GM20431 (cell line): ENCODE data around the gene MAML1.

Source experiments
- in situ Hi-C: fragments of 300-500 bp; cut with MseI, MboI; formaldehyde crosslinking; loops from one replicate; pipeline ENCODE4 v1.15.0; 2020; ENCODE audit warnings: low sequenced_read_pairs; ENCODE audit not compliant: unreplicated experiment

Gene MAML1

DNA sequence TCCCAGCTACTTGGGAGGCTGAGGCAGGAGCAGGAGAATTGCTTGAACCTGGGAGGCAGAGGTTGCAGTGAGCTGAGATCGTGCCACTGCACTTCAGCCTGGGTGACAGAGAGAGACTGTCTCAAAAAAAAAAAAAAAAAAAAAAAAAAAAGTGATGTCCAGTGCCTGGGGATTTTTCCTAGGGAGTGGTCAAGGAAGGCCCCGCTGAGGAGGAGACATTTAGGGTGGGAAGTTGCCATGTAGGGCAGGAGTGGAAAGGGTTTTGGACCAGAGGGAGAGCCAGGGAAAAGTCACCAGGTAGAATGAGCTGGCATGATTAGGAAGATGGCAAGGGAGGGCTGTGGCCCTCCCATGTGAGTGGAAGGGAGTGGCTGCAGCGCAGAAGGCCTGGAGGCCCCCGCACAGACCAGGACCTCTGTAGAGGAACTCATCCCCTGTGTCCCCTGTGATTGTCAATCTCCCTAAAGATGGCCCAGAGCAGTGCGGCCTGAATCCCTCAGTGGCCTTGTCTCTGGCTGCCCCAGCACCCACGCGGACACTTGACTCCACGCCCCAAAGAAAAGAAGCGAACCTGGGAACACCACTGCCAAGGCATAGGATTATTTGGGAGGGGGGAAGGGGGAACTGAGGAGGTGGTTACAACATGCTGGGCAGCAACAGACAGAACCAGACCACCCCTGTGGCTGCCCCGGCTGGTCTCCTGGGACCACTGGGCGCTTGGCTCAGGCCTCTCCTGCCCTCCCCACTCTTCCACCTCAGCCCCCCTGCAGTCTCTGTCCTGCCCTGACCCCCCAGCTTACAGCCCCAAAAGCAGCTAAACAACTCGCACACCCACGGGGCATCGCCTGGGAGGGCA is 85.5 kb downstream of the MAML1 start:
- in situ Hi-C loops = no loop called here

DNA sequence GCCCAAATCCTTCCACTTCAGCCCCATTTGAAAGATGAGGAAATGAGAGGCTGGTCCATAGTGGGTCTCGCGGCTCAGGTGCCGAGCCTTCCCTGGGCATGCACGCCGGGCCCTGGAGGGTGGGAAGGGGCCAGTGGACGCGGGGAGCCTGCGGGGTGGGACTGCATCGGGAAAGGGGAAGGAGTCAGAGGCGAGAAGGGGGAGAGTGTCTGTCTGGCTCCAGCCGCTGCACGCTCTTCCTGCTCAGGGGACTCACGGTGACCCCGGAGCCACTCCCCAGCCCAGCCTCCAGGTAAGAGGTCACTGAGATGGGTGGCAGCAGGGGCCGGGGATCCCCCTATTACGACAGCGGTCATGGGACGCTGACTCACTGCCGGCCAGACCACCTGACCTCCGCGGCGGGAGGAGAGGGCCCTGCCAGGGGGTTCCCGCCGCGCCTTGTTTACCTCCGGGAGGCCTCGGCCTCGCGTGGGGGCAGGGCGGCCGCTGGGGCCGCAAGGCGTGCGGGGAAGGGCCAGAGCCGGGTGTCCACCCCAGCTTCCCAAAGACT is 86.2 kb downstream of the MAML1 start:
- in situ Hi-C loops = no loop called here

DNA sequence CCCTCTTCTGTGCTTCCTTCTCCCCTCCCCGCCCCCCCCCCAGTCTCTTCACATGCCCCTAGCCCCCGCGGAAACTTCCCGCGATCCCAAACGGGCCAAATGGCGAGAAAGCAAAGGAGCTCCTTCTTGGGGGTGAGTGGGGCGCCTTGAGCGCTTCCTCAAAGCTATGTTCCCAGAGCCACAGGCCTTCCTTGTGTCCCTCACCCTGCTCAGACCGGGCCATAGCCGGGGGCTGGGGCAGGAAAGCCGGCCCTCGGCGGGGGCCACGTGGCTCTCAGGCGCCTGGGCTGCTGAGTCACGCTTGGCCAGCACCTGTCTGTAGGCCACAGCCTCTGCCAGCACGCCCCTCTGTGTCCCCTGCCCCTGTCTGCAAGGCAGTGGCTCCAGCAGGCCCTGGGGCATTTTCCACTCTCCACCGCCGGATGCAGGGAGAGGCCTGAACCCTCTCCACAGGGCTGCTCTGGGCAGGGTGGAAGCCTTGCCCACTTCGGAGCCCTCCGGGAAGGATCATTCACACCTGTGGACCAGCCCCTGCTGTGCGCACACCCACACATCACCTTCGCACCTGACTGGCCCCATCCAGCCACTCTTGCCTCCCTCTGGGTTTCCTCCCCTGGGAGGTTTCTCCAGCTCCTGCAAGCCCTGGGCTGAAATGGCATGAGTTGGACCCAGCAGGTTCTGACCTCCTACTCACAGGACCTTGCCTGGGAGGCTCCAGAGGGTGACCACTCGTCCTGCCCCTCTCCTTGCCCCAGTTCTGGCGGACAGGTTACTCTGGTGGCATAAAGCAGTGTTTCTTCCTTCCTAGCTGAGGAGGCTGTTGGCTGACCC is 86.9 kb downstream of the MAML1 start:
- in situ Hi-C loops = no loop called here

DNA sequence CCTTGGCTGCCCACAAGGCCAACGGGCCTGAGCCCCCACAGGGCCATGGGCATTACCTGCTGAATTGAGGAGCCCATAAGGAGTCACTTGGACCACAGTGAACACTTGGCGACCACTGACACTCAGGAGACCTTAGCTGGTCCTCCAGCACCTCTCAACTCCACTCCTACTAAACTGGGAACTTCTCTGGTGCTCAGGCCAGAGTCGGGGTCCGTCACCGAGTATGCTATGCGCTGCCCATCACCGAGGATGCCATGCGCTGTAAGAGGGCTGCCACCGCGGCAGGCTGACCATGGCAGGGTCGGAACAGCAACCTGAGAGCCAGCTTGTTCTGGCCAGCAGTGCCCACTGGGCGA is 87.5 kb downstream of the MAML1 start:
- in situ Hi-C loops = no loop called here

DNA sequence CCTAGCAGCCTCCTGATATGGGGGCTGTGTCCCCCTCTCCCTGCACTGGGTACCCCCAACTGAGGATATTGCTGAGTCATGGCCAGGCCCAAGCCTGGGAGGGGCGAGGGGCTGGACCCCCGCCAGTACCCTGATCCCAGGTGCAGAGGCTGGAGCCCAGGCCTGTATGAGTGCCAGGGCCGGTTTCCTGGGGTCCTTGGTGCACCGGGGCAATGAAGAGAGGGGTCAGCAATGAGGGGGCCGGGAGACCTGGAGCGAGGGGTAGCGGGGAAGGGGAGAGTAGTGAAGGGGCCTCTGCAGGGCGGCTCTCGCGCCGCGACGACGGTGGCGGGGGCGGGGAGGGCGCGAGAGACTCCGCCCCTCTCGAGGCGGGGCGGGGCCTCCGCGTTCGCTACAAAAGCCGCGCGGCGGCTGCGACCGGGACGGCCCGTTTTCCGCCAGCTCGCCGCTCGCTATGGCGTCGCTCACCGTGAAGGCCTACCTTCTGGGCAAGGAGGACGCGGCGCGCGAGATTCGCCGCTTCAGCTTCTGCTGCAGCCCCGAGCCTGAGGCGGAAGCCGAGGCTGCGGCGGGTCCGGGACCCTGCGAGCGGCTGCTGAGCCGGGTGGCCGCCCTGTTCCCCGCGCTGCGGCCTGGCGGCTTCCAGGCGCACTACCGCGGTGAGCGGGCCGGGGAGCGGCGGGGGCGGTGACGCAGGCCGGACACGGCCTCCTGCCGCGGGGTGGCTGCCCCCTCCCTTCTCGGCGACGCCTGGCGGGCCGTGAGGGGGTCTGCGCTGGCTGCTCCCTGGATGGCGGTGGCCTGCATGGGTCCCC is 88.1 kb downstream of the MAML1 start, which contains the start of gene SQSTM1:
SQSTM1 (plus strand) TSS at position 423 of the 815 bp plus-strand sequence; CDS start at position 455, 32 bp downstream.
- in situ Hi-C loops = no loop called here

DNA sequence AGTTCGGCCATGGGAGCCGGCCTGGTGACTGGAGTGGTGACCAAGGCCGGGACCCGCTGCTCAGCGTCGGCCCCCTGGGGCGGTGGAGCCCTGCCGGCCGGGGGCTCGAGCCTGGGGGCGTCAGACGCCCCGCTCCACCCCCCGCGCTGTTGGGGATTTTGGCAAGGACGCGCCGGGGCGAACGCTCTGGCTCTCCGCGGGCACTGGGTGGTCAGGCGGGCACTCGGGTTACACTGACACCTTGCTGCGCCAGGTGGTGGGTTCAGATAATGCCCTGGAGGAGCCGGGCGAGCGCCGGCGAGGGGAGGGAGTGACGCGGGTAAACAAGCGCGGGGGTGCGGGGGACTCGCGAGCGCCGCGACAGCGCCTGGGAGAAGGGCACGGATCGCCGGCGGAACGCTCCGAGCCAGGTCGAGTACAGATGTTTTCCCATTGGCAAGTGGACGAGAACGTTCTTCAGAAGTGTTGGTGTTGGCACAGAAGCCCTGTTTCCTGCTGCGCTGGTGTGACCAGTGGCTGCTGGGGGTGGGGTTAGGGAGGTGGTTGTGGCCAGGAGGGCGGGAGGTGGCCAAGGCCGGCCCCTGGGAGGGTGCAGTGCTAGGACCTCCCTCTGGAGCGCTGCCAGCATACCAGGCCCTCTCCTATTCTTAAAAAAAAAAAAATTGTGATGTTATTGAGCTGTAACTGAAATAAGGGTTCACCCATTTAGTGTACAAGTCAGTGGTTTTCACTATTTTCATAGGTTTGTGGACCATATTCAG is 88.9 kb downstream of the MAML1 start:
- in situ Hi-C loops = no loop called here

DNA sequence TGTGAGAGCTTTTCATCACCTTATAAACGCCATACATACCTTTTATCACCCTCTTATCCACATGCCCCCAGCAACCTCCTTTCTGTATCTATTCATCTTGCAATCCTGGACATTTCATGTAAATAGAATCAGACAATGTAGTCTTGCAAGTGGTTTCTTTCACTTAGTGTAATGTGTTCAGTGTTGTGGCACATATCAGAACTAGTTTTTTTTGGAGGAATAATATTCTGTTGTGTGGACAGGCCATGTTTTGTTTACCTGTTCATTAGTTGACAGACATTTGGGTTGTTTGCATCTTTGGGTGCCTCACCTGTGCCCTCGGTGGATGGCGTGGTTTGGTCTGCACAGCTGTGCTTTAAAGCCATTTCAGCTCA is 89.4 kb downstream of the MAML1 start:
- in situ Hi-C loops = no loop called here

DNA sequence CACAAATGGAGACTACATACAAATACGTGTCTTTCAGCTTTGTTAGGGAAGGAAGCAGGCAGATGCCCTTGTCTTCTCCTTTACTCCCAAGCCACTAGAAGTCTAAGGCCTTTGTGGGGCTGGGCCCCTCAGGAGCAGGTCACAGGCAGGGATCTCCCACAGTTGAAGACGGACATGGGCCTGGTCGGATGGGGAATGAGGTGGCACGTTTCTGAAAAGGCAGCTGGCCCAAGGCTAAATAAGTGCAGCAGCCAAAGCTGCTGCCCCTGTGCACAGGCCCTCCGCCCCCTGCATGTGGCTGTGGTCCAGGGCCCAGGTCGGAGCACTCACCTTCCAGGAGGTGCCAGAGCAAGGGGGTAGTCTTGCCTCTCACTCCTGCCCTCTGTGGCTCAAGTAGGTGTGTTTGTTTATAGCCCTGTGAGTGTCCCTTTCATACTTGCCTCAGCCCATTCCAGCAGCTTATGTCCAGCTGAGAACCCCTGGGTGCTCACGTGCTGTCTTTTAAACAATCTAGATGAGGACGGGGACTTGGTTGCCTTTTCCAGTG is 89.9 kb downstream of the MAML1 start:
- in situ Hi-C loops = no loop called here

DNA sequence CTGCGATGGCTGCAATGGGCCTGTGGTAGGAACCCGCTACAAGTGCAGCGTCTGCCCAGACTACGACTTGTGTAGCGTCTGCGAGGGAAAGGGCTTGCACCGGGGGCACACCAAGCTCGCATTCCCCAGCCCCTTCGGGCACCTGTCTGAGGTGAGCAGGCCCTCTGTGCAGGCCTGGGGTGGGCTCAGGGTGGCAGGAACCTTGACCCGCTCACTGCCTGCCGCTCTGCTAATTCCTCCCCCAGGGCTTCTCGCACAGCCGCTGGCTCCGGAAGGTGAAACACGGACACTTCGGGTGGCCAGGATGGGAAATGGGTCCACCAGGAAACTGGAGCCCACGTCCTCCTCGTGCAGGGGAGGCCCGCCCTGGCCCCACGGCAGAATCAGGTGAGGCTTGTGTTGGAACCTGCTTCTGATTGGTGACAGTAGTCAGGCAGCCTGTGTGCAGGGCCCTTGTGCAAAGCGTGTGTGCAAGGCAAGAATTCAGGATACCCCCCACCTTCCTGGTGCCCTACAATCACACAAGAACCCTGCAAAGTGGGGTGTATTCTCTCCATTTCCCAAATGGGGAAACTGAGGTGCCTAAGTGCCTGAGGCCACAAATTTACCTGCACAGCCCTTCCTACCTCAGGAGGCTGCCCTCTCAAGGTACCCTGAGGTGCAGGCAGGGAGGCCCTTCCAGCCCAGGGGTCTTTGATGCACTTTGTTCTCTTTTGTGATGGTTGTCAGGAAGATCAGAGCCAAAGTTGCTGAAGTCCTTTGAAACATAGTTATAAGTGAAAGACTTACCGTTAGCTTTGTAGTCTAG is 91.5 kb downstream of the MAML1 start:
- in situ Hi-C loops = no loop called here

DNA sequence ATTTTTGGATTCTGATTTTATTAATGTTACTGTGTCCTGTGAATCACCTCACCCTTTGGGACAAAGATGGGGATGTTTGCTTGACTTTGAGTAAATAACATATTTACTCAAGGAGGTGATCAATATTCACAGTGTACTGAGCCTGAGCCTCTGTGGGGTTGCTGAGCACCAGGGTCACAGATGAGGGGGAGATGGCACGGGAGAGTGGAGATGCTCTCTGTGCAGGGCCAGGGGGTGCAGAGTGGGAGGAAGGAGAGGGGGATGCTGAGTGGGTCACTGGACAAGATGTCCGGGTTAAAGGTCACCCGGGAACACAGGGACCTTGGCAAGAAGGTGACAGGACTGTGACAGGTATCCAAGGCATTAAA is 92.1 kb downstream of the MAML1 start:
- in situ Hi-C loops = no loop called here

DNA sequence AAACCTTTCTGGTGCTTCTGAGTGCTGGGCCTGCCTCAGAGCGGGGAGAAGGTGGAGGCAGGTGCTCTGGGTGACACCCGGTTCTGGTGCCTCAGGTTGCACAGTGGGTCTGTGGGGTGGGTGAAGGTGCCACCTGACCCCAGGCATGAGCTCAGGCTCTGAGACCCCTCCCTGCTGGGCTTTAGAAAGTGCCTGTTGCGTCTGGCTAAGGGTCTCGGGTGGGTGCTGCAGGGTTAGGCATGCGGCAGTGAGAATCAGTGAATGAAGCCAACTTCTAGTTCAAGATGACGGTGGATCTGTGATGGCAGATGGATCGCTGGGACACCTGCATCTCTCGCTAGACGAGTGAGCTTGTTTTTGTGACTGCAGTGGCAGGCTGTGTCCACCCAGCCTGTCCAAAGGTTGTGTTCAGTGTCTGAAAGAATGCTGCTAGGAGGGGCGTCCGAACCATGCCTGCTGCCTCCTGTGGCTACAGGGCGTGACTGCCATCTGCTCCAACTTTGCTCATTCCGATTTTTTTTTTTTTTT is 93.1 kb downstream of the MAML1 start:
- in situ Hi-C loops = no loop called here
